NOMO-1 treated with dmso at 0.1 percent for 144 hours (cell line): ENCODE data around the gene TOM1.

Experiments
- DNase-seq: peaks from one replicate; lab custom pipeline; 2025; ENCODE audit not compliant: unreplicated experiment; lab: John Stamatoyannopoulos, UW

Gene TOM1

DNA sequence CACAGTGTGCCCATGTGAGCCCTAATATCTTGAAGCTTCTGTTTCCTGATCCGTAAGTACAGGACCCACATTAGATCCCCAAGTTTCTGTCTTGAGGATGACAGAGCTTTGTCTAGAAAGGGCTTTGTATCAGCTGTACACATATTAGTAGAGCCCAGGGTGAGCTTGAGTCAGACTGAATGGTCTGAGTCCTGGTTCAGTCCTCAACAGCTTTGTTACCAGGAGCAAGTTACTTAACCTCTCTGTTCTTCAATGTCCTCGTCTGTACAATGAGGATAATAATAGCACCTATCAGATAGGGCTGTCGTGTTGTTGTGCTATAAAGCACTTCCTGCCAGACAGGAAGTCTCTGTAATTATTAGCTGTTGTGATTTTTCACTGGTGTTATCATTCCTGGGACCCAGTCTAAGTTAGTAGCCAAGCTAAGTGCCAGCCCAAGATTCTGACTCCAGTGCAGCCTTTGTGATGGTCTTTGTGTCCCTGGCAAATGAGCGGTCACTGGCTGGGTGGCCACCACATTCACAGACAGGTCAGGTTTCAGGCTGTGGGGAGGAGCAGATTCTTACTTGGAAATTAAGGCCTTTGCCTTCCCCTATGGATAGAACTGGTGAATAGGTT is 6.8 kb downstream of the TOM1 start:
- no peak for DNase-seq

GRCh38 chr22:35307372-35307771 is 7.7 kb downstream of the TOM1 start:
- DNase-seq, result no peak

GRCh38 chr22:35307892-35308291 is 8.2 kb downstream of the TOM1 start:
- DNase-seq, result no peak

DNA sequence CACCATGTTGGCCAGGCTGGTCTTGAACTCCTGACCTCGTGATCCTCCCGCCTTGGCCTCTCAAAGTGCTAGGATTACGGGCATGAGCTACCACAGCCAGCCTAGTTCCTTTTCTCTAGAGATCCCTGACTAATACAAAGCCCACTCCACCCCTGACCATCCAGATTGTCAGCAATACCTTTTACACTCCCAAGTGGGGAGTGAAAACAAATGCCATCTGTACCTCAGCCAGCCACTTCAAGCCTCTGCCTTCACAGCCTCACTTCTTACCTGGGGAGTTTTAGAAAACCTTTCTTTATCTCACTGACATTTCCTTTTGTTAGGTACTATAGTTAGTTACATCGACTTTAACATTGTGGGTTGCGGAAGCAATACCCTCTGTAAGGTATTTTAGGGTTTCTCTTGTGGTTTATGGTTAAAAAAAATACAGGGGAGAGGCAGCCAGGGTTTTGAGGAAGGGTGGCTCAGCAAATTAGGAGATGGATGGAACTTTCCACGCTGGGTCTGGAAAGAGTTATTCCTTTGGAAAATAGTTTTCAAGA is 8.9 kb downstream of the TOM1 start:
- DNase-seq, result no peak

GRCh38 chr22:35310556-35311550 is 11.2 kb downstream of the TOM1 start:
- no peak for DNase-seq

DNA sequence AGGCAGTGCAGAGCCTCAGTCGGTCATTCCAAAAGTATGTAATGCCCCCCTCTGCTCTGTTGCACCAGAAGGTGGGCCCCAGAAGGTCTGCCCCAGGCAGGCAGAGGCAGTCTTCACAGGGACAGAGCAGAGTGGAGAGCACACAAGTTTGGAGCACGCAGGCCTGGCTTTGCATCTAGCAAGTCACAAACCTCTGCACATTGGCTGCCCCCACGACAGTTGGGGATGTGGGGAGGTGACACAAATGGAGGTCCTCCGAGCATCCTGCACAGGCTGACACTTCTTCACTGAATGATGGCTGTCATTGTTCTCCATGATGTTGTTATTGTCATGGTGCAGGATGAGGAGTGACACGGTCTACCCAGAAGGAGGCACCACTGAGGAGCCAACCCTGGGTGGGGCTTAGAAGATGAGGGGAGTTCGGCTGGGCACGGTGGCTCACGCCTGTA is 11.9 kb downstream of the TOM1 start:
- DNase-seq, result no peak

DNA sequence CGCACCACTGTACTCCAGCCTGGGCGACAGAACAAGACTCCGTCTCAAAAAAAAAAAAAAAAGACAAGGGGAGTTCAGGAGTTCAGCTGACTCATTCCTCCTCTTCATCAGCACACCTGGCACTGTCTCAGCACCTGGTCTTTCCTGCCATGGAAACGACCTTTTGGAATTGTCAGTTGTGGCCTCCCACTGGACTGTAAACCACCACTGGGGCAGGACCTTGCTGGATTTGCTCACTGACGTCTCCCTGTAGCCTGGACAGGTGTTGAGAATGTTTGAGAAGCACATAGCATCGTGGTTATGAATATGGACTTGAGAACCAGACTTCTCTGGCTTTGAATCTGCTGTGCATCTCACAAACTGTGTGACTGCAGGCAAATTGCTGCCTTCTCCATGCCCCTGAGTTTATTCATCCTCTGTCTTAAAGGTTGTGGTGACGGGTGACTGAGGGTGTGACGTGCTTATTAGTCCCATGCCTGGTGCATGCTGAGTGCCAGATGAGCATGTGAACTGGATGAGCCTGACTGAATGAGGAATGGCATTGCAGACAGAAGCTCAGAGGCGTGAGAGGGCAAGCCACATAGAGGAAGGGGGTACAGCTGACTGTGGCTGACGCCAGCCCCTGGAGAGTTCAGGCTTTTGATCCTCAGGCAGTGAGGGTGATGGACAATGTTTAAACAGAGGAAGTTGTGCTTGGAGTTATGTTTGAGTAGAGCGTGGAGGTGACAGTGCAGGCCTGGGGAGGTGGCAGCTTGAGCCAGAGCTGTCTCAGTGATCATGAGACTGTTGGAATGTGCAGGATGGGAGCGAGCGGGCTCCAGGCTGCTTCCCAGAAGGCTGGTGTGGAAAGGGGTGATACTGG is 12.7 kb downstream of the TOM1 start:
- DNase-seq, result no peak

GRCh38 chr22:35313311-35314121 is 13.8 kb downstream of the TOM1 start:
- no peak for DNase-seq

DNA sequence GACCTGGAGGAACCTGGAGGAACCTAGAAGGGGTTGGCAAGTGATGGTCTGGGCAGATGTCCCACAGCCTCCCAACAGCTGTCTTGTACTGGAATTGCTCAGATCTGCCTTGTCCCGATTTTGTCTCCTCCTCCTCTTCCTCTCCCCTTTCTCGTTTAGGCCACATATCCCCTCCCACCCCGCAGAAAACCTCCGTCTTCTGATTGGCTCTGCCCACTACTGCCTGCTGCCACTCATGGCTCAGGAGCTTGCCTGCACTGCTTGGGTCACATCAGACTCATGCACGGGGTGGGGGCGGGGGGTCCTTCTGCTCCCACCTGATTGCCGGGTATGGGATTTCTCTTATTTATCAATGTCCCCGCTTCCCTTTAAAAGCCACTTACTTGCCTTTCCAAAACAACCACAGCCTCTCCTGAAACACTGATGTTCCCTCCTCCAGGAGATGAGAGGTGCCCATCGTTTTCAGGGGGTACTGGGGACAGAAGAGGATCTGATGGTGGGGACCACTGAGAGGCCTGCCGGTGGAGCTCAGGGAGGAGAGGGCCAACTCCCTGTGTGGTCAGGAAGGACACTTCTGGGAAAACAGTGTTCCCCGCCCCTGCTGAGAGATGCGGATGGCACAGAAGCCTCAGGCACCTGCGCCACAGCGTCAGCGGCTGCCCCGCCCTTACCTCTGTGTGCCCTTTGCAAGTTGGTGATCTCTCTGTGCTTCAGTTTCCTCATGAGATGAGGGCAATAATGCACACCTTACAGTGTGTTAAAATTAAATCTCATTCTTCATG is 14.7 kb downstream of the TOM1 start:
- DNase-seq, result no peak

GRCh38 chr22:35315141-35315854 is 15.6 kb downstream of the TOM1 start:
- DNase-seq, result no peak

- no peak for DNase-seq
Observed at GRCh38 chr22:35315855-35316745, 16.4 kb downstream of the TOM1 start.

DNA sequence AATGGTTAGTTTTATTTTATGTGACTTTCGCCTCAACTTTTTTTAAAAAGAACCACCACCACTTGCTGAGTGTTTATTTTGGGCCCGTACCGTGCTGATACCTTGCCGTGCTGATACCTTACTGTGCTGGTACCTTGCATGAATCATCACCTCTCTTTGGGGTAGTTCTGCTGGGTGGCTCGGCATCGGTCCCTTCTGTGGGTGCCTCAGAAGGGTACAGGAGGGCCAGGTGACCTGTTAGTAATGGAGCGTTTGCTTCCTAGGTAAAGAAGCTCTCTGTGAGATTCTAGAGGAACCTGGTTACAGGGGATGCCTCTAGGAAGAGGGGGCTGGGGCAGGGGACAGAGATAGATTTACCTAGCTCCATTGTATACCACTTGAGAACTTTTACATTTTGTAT is 17.1 kb downstream of the TOM1 start:
- no peak for DNase-seq

DNA sequence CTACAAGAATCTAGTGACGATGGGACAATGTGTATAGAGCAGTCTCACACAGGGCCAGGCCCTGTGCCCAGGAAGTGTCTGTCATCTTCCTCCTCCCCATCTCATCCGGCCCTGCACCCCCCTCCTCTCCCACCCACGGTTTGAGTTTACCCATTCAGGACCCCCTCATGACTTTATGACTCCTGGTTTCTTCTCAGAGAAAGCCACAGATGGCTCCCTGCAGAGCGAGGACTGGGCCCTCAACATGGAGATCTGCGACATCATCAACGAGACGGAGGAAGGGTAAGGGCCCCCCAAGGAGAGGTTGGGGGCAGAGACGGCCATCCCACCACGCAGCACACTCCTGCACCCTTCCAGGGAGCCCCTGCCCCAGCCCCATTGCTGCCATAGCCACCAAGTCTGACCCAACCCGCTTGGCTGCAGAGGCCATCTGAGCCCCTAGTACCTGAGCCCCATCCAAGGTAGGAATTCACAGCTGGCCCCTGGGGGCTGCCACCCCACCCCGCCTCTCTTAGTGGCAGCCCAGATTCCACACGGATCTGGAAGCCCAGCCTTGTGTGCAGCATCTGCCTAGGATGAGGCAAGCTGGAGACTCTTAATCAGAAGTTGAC is 18.1 kb downstream of the TOM1 start:
- no peak for DNase-seq

- DNase-seq, result no peak
Observed at GRCh38 chr22:35318346-35319215, 18.9 kb downstream of the TOM1 start.

- DNase-seq, result no peak
Observed at GRCh38 chr22:35319244-35319985, 19.7 kb downstream of the TOM1 start.

- DNase-seq, result no peak
Observed at GRCh38 chr22:35322126-35322525, 22.4 kb downstream of the TOM1 start.
